Measurements from ENCODE around the gene DSTYK.

Gene DSTYK, protein sequence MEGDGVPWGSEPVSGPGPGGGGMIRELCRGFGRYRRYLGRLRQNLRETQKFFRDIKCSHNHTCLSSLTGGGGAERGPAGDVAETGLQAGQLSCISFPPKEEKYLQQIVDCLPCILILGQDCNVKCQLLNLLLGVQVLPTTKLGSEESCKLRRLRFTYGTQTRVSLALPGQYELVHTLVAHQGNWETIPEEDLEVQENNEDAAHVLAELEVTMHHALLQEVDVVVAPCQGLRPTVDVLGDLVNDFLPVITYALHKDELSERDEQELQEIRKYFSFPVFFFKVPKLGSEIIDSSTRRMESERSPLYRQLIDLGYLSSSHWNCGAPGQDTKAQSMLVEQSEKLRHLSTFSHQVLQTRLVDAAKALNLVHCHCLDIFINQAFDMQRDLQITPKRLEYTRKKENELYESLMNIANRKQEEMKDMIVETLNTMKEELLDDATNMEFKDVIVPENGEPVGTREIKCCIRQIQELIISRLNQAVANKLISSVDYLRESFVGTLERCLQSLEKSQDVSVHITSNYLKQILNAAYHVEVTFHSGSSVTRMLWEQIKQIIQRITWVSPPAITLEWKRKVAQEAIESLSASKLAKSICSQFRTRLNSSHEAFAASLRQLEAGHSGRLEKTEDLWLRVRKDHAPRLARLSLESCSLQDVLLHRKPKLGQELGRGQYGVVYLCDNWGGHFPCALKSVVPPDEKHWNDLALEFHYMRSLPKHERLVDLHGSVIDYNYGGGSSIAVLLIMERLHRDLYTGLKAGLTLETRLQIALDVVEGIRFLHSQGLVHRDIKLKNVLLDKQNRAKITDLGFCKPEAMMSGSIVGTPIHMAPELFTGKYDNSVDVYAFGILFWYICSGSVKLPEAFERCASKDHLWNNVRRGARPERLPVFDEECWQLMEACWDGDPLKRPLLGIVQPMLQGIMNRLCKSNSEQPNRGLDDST

DNA sequence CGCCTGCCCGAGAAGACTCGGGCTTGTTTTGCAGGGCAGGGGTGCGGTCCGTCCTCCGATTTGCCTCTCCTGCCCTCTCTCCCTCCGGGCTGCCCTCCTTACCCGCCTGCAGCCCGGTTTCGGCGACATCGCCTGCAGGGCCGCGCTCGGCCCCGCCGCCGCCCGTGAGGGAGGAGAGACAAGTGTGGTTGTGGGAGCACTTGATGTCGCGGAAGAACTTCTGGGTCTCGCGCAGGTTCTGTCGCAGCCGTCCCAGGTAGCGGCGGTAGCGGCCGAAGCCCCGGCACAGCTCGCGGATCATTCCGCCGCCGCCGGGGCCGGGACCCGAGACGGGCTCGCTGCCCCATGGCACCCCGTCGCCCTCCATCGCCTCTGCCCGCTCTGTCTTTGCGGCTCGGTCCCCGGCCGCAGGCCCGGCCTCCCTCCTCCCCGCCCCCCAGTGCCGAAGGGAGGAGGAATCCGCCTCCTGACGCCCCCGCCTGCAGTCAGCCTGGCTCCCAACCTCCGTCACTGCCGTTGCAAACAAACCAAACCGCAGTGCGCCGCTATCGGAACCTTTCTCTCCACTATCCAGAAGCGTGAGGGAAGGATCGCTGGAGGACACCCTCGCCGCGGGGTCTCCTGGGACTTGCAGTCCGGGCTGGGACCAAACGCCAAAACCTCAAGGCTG lies at the start of gene DSTYK:
Gene DSTYK, minus strand, starts transcription at position 534 of the 670 bp plus-strand sequence. Its CDS starts 167 bp downstream, at position 367.
- DNase-seq: peak; percentile 92

DNA sequence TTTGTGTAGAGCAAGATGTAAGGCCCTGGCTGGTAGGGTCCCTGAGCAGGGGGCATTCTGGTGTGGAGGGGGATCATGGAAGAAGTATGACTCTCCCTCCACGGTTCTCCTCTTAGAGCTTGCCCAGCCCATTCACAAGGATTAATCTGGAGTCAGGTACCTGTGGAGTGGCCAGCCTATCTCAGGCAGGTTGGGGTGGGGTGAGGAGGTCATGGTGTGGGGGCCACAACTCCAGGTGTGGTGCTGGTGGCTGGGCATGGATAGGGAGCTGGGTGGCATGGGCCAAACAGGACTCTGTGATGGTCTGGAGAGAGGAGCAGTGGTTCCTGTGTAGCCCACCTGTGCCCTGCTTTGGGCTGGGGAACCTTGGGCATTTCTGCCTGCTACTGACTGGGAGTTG lies 48.5 kb upstream of the DSTYK start:
- no peak for DNase-seq

DNA sequence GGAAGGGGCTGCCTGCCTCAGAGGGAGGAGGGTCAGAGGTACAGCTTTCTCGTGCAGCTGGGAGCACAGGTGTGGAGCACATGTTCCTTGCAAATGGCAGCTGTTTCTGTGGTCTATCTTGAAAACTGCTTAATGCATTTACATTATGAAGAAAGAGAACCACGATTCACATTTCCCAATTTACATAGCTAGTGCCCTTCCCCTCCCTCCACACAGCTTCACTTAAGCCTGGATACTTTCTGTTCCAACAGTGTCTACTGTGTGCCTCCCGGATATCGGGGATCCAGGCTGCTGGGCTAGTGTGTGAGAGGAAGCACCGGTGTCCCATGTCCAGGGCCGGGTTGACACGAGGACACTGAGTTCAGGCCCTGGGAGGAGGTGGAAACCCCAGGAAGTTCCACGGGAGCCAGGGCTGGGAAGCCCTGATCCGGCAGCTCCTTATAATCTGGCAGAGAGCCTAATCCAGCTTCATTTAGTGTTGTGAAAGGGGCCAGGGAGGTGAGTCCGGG lies 47.9 kb upstream of the DSTYK start:
- no peak for DNase-seq

DNA sequence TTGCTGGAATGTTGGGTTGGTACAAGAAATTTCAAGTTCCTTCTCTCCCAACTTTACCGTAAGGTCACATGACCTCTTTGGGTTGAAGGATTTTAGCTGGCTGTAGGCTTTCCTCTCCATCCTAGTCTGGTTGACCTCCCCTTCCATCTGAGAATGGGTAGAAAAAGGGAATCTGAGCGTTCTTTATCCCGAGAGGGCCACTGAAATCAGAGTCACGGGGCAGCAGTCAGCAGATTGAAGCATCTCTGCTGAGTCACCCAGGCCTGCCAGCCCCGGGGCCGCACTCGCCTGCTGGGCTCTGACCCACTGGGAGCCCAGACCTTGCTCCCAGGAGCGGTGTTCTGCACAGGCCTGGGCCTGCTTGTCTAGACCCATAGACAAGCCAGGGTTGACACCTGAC lies 47.2 kb upstream of the DSTYK start:
- no peak for DNase-seq

DNA sequence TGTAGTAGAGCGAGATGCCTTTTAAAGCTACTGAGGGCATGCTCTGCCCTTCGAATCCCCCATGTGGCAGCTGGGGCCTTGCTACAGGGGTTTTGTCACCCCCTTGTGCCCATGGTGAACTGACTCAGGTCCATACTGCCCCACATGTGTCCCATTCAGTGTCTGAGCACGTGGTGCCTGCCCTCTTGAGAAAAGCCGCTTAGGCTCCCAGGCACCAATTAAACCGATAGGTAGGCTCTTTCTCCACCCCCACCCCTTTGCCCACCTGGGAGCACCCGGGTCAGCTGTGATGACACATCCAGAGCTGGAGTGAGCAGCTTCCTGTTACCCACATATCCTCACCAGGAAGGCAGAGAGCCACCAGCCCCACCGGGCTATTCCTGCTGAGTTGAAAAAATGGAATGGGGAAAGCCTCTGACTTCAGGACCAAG lies 46.8 kb upstream of the DSTYK start:
- no peak for DNase-seq

DNA sequence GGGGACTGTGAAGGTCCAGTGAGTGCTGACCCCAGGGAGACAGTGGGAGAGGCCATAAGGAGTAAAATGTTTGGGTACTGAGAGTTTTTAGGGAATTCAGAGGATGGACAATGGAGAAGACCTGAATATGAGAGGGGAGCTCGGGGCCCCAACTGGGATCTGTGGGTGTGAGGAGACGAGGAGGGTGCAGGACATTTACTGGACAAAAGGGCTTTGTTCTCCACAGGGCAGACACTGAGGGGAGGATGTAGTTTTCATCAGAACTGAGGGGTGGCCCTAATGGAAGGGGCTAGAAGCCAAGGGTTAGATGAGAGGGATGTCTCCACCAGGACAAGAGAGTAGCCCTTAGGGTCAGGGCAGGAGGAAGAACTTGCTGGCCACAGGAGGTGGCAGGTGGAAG lies 46.2 kb upstream of the DSTYK start:
- no peak for DNase-seq

DNA sequence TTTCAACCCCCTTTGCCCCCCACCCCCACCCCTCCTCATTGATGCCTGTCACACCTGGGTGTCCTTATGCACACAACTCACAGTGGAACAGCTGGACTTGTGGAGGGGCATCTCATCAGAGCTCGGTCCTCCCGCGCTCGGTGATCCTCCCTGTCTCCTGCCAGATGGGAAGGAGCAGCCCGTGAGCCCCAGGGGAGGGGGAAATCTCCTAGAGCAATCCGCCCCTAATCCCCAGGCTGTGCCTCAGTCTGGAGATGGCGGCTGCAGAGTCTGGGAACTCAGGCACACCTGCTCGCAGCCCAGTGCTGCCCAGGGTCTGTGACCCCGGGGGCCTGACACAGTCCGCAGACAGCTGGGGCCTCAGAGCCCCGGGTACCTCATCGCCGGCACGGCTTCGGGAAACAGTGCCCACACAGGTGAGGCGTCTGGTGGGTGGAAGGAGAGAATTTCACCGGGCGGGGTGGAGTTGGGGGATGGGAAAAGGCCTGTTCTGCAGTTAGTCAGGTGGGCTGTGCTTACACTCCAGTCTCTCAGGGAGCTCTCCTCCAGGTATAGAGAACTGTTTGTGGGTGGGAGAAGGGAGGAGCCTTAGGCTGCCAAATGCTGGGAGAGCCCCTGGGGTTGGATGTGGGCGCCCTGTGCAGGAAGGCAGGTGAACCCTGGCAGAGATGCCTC lies 45.6 kb upstream of the DSTYK start:
- no peak for DNase-seq

DNA sequence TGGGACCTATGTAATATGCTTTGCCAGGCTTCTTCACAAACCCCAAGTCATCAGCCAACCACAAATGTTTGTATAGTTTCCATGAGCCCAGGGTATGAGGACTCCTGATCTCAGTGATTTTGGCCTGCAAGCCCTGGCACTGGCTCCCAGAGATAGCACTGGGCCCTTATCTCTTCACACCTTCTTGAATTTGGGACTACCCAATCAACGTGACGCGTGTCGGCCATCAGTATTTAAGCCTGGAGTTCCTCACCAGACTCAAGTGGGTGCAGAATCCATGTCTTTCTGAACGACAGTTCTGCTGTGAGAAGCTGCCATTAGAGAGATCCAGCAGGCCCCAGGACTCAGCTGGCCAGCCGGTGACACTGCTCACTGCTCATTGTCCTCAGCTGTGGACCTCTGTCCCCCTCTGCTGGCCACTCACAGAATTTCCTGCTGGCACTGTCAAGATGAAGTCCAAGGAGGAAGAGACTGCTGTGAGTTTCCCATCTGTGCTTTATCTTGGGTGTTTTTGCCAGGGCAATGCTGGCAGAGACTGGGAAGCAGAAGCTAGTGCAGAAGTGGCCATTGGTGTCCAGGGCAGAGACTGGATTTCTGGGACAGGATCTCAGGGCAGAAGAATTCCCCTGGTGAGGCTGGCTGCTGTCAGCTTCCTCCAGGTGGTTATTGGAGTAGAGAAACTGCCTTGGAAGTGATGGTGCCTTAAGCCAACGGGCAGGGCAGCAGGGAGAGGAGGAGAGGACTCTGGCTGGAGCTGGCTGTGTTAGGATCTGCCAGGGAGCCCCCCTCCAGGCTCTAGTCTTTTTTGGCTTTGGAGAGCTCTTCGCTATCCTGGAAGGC lies 44.7 kb upstream of the DSTYK start:
- peak; percentile 75 for DNase-seq

DNA sequence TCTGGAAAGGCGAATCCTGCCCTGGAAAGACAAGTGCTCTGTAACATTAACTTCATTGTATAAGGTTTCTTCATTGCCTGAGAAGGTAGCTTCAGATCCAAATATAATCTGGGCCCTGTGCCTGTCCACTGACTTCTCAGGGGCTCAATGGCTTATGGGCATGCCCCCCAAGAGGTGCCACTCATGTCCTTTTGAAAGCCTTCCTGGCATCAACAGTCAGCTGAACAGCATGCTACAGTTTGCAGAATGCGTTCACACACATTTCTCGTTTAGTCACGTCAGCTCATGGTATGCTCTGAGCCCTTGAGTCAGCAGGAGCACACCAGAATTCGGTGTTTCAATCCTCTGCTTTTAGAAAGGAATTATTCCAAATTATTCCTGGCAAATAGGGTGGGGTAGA lies 40.1 kb upstream of the DSTYK start:
- DNase-seq: no peak

DNA sequence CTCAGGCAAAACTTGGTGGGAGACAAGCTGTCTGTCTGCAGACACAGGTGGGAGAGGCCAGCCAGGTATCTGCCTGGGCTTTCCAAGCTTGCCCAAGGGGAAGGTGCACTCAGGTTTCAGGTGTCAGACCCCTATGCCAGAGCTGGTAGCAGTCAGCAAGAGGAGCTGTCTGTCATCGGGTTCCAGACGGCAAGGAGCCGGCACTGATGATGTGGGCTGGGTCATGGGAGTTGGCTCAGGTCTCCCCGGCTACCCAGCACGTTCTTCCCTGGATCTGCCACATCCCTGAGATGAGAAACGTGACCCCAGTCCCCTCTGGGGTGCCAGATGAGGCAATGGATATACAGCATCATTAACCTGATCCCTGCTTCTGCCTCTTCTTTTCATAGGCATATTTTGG lies 39.2 kb upstream of the DSTYK start:
- DNase-seq: no peak

DNA sequence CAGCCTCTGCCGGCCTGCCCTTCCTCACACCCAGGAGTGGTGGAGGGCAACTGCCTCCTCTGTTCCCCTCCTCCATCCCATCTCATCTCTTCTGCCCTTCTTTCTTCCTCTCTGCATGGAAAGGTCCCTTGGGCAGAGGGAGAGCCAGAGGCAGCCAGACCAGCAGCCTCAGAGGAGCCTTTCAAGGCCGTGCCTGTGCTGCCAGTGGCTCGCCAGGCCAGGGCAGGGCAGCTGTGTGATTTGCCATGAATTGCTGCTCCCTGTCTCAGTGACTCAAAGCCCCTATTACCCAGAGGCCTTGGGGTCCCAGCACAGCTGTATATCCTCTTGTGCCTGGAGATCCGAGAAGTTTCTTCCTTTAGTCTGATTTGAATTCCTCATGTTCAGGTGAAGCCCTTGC lies 38.1 kb upstream of the DSTYK start:
- DNase-seq: no peak

DNA sequence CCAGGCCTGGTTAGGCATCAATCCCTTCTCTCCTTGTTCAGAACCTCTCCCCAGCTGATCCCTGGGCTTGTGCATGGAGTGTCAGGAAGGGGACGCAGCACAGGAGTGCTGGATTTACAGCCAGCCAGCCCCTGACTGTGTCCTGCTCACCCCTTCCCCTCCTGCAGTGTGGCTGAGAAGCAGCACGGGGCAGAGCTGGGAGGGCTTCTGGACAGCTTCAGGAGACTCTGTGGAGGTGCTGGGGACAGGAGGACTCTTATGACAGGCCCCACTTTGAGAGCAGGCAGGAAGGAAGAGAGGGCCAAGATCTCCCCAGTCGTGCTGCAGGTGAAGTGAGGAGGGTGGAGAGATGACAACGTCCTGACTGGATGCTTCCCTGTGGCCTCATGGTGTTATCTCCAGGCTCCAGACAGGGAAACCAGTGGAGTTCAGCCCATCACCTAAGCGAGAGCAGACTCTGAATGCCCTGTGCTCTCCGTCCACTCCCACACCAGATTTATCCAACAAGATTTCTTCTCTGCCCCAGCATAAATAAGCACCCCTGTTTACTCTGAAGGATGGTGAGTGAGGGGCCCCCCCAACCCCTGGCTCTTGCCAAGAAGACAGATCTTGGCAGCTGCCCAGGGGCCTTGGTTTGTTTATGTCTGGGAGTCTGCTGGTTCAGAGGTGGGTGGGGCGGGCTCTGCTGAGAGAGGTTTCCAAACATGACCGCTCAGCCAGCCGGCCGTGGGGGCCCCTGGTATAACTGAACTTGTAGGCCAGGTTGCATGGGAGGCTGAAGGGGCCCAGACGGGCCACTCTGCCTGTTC lies 37.5 kb upstream of the DSTYK start:
- peak; percentile 92 for DNase-seq

DNA sequence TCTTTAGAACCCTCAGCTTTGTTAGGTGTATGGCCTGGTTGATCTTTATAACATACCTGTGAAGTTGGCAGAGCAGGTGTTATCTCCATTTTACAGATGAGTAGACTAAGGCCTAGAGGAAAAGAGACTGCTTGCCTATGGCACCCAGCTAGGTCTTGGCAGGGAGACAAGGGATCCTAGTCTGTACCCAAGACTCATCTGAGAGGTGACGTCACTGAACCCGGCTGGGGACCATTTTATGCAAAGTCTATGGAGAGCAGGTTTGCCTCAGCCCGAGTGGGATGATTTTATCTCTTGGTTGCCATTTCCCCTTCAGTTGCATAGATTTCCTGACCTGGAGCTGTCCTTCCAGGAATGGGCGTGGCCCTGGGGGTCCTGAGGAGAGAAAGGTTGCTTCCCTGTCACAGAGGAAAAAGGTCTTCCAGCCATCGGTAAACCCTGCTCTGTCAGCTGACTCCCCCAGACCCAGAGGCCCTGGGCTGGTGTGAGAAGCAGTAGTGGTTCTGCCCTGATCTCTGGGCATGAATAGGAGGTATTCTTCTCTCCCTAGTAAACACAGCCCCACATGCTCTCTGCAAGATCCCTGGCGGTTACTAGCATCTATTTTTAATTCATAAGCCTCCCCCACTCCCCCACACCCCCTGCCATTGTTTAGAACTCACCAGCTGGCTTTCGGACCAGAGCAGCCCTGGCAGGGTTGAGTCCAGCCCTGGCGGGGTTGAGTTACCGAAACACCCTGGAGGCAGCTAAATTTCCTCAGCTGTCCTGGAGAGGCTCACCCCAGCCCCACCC lies 35.8 kb upstream of the DSTYK start:
- peak; percentile 20 for DNase-seq

DNA sequence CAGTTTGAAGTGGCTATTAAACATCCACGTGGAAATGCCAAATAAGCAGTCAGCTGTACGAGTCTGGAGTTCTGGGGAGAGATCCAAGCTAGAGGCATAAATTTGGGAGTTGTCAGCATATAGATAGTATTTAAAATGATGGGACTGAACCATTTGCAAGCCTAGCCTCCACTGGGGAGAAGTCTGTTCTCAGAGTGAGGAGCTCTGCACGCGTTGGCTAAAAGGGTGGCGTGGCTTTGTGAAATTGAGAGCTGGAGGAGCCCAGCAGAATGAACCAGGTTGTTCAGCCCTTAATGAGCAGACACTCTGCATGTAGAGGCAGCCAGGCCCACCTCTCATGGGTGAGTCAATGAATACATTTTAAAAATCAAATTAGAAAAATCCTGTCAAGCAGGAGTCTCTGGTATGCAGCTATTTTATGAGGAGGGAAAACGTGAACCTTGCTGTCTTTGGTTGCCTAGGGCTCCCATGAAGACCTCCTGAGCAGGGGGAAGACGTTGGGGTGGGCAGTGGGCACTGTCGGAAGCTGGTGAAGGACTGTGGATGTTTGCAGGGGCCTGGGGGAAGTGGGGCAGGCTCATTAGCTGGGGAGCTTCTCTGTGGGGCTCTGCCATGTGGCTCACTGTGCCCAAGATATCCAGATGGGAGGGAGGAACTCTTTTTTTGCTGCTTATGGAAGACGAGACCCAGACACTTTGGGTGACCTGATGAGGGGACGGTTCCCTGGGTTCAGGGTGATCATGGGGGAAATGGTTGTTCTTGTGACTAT lies 35.0 kb upstream of the DSTYK start:
- DNase-seq: no peak

DNA sequence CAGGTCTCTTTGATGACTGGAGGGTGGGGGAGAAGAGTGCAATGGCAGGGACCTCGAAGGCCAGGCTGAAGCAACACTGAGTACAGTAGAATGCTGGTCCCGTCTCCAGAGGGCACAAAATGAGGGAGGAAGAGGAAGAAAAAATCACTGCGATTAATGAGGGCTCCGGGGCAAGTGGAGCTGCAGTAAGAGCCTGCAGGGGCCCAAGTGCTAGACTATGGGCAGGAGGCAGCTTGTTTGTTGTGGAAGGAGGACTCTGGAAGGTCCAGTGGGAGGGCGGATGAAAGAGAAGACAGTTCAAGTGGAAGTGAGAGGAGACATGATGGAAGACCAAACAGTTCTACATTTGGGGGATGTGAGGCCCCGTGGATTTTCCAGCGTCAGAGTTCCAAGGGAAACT lies 33.6 kb upstream of the DSTYK start:
- DNase-seq: no peak

DNA sequence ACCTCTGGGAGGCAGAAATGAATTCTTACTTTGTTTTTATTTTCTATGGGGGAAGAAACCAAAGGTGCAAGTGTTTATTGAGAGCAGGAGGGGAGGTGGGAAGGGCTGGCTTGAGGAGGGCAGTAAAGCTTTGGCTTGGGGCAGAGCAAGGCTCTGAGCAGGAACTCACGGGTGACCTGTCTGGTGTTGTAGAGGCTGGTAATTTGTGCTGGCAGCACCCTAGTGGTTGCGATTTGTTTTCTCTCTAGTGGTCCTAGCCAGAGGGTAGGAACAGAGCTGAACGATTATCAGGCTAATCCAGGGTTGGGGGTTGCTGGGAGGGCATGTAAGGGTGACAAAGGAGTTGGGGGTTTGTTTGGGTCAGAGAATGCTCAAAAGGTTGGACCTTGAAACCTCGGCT lies 32.9 kb upstream of the DSTYK start:
- no peak for DNase-seq

DNA sequence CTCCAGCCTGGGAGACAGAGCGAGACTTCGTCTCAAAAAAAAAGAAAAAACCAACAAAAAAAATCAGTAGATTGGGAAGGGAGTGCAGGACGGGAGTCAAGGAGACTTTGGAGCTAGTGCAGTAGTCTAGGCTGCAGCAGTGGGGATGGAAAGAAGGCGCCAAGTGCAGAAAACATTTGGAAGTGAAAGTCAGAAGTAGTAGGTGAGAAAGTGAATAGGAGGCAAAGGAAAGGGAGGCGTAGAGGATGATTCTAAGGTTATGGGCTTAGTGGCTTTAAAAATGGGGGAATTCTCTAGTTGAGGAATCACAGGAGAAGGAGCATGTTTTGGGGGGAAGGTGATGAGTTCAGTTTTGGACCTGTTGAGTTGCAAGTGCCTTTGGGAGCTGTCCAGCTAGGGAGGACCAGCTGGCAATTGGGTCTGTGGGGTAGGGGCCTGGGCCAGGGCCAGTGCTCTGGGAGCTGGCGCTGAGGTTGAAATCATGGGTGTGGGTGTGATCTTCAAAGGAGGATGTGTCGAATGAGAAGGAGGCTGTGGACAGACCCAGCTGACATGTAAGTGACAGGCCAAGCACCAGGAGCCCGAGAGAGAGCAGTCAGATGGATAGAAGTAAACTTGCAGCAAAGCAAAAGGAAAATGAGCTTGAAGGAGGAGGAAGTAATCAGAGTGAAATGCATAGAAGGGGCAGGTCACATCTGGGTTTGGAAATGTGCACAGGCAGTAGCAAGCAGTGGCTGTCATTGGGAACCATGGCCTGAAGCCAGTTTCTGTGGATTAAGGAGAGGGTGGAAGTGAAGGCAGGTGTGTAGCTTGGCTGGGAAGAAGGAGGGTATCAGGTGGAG lies 32.1 kb upstream of the DSTYK start:
- DNase-seq: no peak
